ENCODE data around the gene TSEN15. TPM values are rescaled to one million over a fixed set of nuclear protein-coding genes. Genes with fewer than 3 reads are reported as not detected.

TSEN15 gene
- total RNA-seq, 4 donors from 2014 or later, result 45.8 to 63.3 (median 60.1) TPM

DNA sequence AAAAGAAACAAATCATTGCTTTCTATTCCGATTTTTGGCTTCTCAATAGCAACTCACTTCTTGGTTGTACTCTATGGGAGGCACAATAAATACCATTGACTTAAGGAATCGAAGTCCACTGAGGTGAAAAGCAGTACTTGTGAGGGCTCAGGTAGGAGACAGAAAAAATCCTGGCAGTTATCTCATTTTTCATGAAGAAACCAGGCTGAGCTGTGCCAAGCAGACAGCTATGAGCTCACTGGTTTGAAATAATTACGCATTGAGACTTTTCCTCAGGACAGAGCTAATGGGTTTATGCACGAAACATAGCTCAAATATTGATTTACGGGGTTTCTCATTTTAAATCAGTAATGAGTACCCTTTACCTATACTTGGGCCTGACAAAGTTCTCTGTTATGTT lies 32.5 kb upstream of the TSEN15 start:
- WGBS, 2 donors, result 66 to 79% methylated on average over 5 of the region's 5 CpGs
- peaks cover 34 to 42% of the 10 kb centered on the region in 2 donors for H3K4me1 ChIP-seq
- H3K27me3 ChIP-seq, result no peaks in the 10 kb centered on the region
- no peak for TF ChIP-seq POLR2A (IDR thresholded peaks at IDR 0.05)
- TF ChIP-seq, protein P1, sequence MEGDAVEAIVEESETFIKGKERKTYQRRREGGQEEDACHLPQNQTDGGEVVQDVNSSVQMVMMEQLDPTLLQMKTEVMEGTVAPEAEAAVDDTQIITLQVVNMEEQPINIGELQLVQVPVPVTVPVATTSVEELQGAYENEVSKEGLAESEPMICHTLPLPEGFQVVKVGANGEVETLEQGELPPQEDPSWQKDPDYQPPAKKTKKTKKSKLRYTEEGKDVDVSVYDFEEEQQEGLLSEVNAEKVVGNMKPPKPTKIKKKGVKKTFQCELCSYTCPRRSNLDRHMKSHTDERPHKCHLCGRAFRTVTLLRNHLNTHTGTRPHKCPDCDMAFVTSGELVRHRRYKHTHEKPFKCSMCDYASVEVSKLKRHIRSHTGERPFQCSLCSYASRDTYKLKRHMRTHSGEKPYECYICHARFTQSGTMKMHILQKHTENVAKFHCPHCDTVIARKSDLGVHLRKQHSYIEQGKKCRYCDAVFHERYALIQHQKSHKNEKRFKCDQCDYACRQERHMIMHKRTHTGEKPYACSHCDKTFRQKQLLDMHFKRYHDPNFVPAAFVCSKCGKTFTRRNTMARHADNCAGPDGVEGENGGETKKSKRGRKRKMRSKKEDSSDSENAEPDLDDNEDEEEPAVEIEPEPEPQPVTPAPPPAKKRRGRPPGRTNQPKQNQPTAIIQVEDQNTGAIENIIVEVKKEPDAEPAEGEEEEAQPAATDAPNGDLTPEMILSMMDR (IDR thresholded peaks at IDR 0.05), result no peak
- intact Hi-C loops (cut with DNase I), result no loop called here
- no peaks in the 10 kb centered on the region for H3K9me3 ChIP-seq
- DNase-seq, result peak in 1 of 2 donors; percentile 8
- H3K36me3 ChIP-seq, result no peaks in the 10 kb centered on the region
- H3K4me3 ChIP-seq (replicated peaks in 1 of 3), result no peak overlapping the region
- H3K27ac ChIP-seq, result peak overlapping the region in 2 of 3 donors; percentile 7 to 46

- 90 to 94% methylated on average over 2 of the region's 2 CpGs for WGBS, 2 donors
- H3K27ac ChIP-seq, result peak overlapping the region in 1 of 3 donors; percentile 46
- H3K4me3 ChIP-seq (replicated peaks in 1 of 3), result no peak overlapping the region
- TF ChIP-seq POLR2A (IDR thresholded peaks at IDR 0.05), result no peak
- TF ChIP-seq, protein P1 (IDR thresholded peaks at IDR 0.05), result no peak
- intact Hi-C loops (cut with DNase I), result no loop called here
- no peaks in the 10 kb centered on the region for H3K9me3 ChIP-seq
- no peaks in the 10 kb centered on the region for H3K27me3 ChIP-seq
- no peaks in the 10 kb centered on the region for H3K36me3 ChIP-seq
- no peak for DNase-seq
- H3K4me1 ChIP-seq, result peaks cover 34 to 42% of the 10 kb centered on the region in 2 donors
Measured at GRCh38 chr1:184019506-184019905, 32.0 kb upstream of the TSEN15 start.

- whole genome bisulfite sequencing, 2 donors, result 96% methylated on average over 2 of the region's 2 CpGs
- Histone ChIP-seq H3K4me3 (replicated peaks in 1 of 3) (no peak overlapping the region), H3K9me3 (no peaks in the 10 kb centered on the region), H3K27me3 (no peaks in the 10 kb centered on the region), H3K36me3 (no peaks in the 10 kb centered on the region), H3K27ac (peak overlapping the region in 2 of 3 donors; percentile 71 to 72), H3K4me1 (peaks cover 34 to 42% of the 10 kb centered on the region in 2 donors)
- TF ChIP-seq POLR2A (IDR thresholded peaks at IDR 0.05), result no peak
- no peak for DNase-seq
- intact Hi-C loops (cut with DNase I), result no loop called here
Measured at GRCh38 chr1:184020328-184020727, 31.2 kb upstream of the TSEN15 start.

- TF ChIP-seq POLR2A (IDR thresholded peaks at IDR 0.05), result no peak
- intact Hi-C loops (cut with DNase I), result no loop called here
- DNase-seq, result peak; percentile 23 to 28
- H3K27me3 ChIP-seq, result no peaks in the 10 kb centered on the region
- H3K9me3 ChIP-seq, result no peaks in the 10 kb centered on the region
- H3K4me1 ChIP-seq, result peaks cover 34 to 42% of the 10 kb centered on the region in 2 donors
- H3K4me3 ChIP-seq (replicated peaks in 1 of 3), result no peak overlapping the region
- peak overlapping the region in 2 of 3 donors; percentile 71 to 72 for H3K27ac ChIP-seq
- no peaks in the 10 kb centered on the region for H3K36me3 ChIP-seq
- WGBS, 2 donors, result 21 to 36% methylated on average over 3 of the region's 3 CpGs
Measured at GRCh38 chr1:184020855-184021254, 30.7 kb upstream of the TSEN15 start.

DNA sequence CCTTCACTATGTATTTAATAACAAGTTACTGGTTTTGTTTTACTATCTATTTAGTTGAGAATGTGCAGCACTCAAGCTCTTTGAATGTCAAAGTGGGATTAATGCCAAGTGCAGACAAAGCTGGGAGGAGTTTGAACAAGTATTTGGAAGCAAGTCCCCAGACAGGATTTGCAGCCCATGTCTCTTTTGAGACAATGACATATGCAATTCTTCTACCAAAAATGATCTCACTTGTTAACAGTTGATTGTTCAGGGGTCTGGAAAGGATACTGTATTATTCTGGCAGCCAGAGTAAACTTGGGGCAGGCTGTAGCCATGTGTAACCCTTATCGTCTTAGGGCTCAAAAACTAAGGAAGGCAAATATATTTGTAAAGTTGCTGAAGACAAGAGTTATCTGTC lies 29.8 kb upstream of the TSEN15 start:
- Histone ChIP-seq H3K27ac (peak overlapping the region in 2 of 3 donors; percentile 71 to 72), H3K36me3 (no peaks in the 10 kb centered on the region), H3K9me3 (no peaks in the 10 kb centered on the region), H3K27me3 (no peaks in the 10 kb centered on the region), H3K4me1 (peaks cover 34 to 41% of the 10 kb centered on the region in 2 donors), H3K4me3 (replicated peaks in 1 of 3) (no peak overlapping the region)
- DNase-seq, result peak; percentile 29 to 39
- intact Hi-C loops (cut with DNase I), result no loop called here
- TF ChIP-seq POLR2A (IDR thresholded peaks at IDR 0.05), result no peak
- TF ChIP-seq, protein P1 (IDR thresholded peaks at IDR 0.05), result no peak
- 55 to 58% methylated on average over 1 of the region's 1 CpG for WGBS, 2 donors

DNA sequence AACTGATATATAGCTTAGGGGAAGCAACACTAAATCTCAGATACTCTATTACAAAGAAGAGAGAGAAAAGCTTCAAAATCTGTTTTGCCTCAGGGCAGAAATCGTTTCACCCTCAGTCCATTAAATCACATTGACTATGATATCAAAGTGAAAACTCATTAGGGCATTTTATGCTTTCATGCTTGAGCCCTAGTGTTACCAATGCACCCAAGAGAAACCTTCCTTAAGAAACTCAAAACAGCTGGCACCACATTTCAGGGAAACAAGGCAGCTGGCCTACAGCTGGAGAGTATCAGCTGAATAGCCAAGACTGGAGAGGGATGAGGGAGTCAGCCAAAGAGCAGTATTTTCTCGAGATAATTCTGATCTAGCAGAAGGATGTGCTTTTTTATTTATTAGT lies 28.9 kb upstream of the TSEN15 start:
- Histone ChIP-seq H3K4me3 (replicated peaks in 1 of 3) (no peak overlapping the region), H3K27ac (peak overlapping the region in 2 of 3 donors; percentile 6 to 71), H3K27me3 (no peaks in the 10 kb centered on the region), H3K36me3 (no peaks in the 10 kb centered on the region), H3K4me1 (peaks cover 32 to 34% of the 10 kb centered on the region in 2 donors), H3K9me3 (no peaks in the 10 kb centered on the region)
- DNase-seq, result no peak
- 50 to 53% methylated on average over 2 of the region's 2 CpGs for WGBS, 2 donors
- intact Hi-C loops (cut with DNase I), result no loop called here
- no peak for TF ChIP-seq POLR2A (IDR thresholded peaks at IDR 0.05)
- TF ChIP-seq, protein P1 (IDR thresholded peaks at IDR 0.05), result no peak
